GM12872 (cell line): ENCODE results near the gene DMXL1.

Experiments
- TF ChIP-seq, protein P1 (sequence below): IDR thresholded peaks from 3 replicates; pipeline ENCODE4 v1.5.1; 2011; ENCODE audit warnings: low read depth, mild to moderate bottlenecking, low read length, moderate library complexity; ENCODE audit not compliant: insufficient read depth

The DMXL1 gene

DNA sequence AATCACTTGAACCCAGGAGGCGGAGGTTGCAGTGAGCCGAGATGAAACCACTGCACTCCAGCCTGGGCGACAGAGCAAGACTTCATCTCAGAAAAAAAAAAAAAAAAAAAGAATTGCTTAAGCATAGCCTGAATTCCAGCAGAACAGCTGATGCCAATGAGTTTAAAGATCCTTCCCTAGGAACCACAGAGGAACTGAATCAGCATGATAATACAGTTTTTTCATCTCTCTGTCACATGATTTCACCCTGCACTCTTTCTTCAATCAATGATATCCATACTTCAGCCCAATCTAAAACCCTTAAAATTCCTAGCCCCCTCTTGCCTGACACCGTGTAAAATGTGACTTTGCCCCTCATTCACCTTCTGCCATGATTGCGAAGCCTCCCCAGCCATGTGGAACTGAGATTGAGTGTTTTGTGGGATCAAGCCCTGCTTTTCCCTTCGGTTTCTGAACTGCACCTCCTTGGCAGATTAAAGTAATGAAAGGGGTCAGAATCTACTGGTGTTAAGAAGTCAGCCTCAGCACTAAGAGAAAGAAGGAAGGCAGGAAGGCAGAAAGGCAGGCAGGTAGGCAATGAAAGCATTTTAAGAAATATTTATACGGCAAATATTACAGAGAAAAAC is 20.9 kb upstream of the DMXL1 start:
- TF ChIP-seq, protein P1, sequence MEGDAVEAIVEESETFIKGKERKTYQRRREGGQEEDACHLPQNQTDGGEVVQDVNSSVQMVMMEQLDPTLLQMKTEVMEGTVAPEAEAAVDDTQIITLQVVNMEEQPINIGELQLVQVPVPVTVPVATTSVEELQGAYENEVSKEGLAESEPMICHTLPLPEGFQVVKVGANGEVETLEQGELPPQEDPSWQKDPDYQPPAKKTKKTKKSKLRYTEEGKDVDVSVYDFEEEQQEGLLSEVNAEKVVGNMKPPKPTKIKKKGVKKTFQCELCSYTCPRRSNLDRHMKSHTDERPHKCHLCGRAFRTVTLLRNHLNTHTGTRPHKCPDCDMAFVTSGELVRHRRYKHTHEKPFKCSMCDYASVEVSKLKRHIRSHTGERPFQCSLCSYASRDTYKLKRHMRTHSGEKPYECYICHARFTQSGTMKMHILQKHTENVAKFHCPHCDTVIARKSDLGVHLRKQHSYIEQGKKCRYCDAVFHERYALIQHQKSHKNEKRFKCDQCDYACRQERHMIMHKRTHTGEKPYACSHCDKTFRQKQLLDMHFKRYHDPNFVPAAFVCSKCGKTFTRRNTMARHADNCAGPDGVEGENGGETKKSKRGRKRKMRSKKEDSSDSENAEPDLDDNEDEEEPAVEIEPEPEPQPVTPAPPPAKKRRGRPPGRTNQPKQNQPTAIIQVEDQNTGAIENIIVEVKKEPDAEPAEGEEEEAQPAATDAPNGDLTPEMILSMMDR = no peak

DNA sequence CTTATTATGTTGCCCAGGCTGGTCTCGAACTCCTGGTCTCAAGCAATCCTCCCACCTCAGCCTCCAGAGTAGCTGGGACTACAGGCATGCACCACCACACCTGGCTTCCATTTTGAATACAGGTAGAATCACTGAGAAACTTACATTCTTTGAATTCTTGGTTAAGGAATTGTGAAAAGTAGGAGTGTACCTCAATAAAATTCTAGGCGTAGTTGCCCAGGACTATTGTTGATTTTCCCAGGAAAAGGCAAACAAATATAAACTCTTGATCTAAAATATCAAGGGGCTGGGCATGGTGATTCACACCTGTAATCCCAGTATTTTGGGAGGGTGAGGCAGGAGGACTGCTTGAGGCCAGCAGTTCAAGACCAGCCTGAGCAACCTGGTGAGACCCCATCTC is 16.8 kb upstream of the DMXL1 start:
- TF ChIP-seq, protein P1 = no peak

DNA sequence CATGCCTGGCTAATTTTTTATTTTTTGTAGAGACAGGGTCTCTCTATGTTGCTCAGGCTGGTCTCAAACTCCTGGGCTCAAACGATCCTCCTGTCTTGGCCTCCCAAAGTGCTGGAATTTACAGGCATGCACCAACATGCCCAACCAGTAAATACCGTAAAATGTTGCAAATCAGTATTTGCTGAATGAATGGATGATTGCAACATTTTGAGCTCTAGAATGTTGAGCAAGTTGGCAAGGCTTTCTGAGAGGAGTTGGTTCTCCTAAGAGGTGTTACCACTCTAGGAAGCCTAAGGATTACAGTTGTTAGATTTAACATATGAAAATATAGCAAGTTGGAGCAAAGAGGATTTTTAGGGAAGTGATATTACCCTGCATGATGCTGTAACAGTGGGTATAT is 15.6 kb upstream of the DMXL1 start:
- TF ChIP-seq, protein P1 = no peak

DNA sequence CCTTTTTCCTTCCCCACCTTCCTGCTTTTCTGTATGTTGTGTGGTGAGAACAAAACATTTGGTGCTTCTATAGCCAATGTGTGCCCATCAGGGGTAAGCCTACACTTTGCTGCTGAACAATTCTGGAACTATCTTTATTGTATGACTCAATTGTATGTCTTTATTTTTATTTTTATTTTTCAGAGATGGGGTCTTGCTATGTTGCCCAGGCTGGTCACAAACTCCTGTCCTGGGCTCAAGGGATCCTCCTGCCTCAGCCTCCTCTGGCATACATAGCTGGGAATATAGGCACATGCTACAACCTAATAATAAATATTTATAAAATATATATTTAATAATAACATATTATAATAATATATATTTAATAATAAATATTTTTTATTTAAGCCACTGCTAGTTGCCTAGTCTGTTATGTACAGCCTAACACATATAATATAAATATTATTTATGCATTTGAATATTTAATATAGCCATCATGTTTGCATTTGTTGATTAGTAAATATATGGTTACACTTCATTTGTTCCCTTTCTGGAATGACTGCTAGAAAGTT is 11.8 kb upstream of the DMXL1 start:
- TF ChIP-seq, protein P1 = no peak

DNA sequence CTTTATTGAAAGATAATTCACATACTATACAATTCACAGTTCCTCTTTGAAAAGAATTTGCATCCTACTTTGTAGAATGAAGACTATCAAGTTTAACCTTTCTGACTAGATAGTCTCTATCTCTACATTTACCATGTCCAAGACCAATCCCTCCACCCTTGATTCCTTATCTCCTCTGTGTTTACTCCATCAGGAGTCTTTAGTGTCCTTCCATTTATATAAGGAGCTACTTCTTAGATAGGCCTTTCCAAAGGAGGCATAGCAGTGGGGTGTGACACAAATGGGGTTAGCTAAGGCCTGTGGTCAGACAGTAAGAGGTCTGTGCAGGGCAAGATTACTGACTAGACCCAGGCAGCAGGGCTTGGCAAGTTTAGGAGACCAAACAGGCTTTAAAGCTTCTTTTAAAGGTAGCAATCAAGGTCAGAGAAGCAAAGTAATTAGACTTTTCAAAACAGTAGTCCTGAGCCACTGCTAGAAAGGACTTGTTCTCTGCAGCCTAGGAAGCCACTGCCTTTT is 11.1 kb upstream of the DMXL1 start:
- TF ChIP-seq, protein P1 = no peak

DNA sequence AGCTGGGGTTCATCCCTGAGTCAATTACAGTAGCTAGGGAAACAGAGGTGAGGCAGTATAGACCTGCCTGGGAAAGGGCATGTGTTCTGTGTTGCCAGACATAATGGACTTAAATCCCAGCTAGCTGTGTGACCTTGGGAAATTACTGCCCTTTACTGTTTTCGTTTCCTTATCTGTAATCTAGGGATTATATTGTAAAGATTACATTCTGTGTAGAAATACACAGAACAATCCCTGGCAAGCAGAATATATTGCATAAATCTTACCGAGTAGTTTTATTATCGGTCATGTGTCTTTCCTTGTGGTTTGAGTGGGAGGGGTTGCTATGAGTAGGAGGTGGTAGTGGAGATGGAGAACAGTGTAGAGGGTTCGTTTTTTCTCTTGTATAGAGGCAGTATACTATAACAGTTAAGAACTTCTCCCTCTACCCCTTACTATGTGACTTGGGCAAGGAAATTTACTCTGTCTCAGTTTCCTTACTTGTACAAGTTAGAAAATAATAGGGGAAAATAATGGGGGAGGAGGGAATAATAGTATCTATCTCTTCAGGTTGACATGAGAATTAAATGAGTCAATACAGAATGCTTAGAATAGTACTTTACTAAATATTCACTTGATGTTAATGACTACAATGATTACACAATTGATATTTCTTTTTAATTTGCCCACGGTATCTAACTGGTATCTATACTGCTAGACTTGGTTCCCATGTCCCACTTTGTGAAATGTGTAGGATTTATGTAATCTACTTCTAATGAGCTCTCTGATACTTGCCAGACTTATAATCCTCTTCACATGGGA is 7.1 kb upstream of the DMXL1 start:
- TF ChIP-seq, protein P1 = no peak

DNA sequence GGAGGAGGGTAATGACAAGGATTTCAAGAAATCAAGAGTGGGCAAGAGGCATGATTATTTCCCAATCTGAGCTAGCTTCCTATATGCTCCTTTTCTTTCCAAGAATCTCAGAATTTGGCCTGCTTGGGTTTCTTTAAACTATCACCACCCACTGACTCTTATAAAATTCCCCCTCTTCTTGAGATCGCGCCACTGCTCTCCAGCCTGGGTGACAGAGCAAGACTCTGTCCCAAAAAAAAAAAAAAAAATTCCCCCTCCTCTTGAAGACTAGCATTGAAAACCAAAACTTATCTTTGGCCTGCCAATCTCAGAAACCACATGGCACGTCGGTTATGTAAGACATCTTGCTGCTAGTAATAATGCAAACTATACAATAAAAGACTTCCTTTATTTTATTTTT is 3.4 kb upstream of the DMXL1 start:
- TF ChIP-seq, protein P1 = no peak
